ENCODE data around the gene MLPH. TPM values are rescaled to one million over a fixed set of nuclear protein-coding genes. Genes with fewer than 3 reads are reported as not detected.

Gene MLPH
- polyA plus RNA-seq, 4 donors, result 13.2 to 52.0 (median 18.9) TPM

DNA sequence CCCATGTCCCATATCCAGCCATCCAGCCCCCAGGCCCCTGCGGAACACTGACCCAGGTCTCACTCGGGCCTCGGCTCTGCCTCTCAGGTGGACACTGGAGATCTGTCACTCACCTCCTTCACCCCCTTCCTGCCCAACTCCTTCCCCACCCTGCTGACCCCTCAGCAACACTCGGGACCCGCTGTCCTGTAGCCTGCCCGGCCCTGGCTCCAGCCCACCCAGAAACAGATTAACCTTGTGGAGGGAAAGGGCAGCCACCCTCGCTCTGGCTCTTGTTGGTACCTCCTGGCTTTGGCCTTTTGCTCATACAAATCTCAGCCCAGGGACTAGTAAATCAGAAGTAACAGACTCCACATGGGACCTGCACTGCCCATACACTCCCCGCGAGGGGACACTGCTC is 49.6 kb downstream of the MLPH start:
- FAIRE-seq, result no peak
- Histone ChIP-seq H3K9me3 (ENCODE audit: control insufficient read depth in 2 of 2, insufficient read depth in 1 of 2, low read depth in 1 of 2, low read length in 1 of 2) (no peaks in the 10 kb centered on the region), H3K36me3 (ENCODE audit: control insufficient read depth in 3 of 3, insufficient read depth in 2 of 3, low read depth in 1 of 3, low read length in 3 of 3) (no peaks in the 10 kb centered on the region), H3K27me3 (ENCODE audit: control insufficient read depth in 3 of 3, insufficient read depth in 3 of 3, low read length in 3 of 3) (peaks cover 0 to 6% (median 0%) of the 10 kb centered on the region in 3 donors), H3K4me1 (ENCODE audit: control insufficient read depth in 3 of 3, insufficient read depth in 2 of 3, low read depth in 1 of 3, low read length in 2 of 3) (peaks cover 6 to 10% (median 8%) of the 10 kb centered on the region in 3 donors), H3K4me3 (ENCODE audit: low read depth in 1 of 3, low read length in 3 of 3) (no peak overlapping the region), H3K27ac (ENCODE audit: low read depth in 1 of 3, low read length in 2 of 3) (no peak overlapping the region)
- 88 to 98% (median 90%) methylated on average over 9 of the region's 9 CpGs for WGBS, 3 donors
- no peak for DNase-seq

DNA sequence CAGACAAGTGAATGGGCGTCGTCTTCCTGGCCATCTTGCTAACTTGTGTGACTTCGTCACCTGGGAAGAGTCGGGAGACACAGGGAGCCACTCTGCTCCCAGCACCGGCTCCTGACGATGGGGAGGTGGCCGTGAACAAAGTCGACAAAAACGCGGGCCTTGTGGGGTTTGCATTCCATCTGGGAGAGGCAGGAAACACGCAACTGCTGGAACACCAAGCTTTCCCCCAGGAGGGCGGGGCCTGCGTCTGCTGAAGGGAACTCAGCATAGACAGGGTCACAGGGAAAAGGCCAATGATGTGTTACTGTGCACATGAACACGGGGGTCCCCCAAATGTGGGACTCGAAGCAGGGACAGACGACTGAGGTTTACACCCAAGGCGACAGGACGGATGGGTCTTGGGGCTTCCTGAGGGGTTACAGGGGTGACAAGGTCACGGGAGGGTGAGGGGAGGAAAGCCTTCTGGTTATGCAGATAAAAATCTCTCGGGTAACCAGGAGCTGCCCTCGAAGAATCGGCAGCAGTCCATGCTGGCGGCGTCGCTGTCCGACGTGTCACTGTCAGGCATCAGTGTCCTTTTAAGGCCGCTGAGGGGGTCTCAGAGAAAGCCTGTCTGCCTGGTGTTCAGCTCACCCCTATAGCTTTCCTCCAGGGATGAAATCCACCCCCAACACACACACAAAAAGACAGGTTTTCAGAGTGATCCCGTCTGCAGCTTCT is 51.1 kb downstream of the MLPH start:
- WGBS, 3 donors, result 76 to 86% (median 83%) methylated on average over 29 of the region's 29 CpGs
- Histone ChIP-seq H3K9me3 (ENCODE audit: control insufficient read depth in 2 of 2, insufficient read depth in 1 of 2, low read depth in 1 of 2, low read length in 1 of 2) (peaks cover 0 to 8% of the 10 kb centered on the region in 2 donors), H3K4me1 (ENCODE audit: control insufficient read depth in 3 of 3, insufficient read depth in 2 of 3, low read depth in 1 of 3, low read length in 2 of 3) (peaks cover 9 to 11% (median 10%) of the 10 kb centered on the region in 3 donors), H3K4me3 (ENCODE audit: low read depth in 1 of 3, low read length in 3 of 3) (no peak overlapping the region), H3K27ac (ENCODE audit: low read depth in 1 of 3, low read length in 2 of 3) (no peak overlapping the region), H3K36me3 (ENCODE audit: control insufficient read depth in 3 of 3, insufficient read depth in 2 of 3, low read depth in 1 of 3, low read length in 3 of 3) (no peaks in the 10 kb centered on the region), H3K27me3 (ENCODE audit: control insufficient read depth in 3 of 3, insufficient read depth in 3 of 3, low read length in 3 of 3) (peaks cover 0 to 6% (median 0%) of the 10 kb centered on the region in 3 donors)
- FAIRE-seq, result no peak
- DNase-seq, result no peak

DNA sequence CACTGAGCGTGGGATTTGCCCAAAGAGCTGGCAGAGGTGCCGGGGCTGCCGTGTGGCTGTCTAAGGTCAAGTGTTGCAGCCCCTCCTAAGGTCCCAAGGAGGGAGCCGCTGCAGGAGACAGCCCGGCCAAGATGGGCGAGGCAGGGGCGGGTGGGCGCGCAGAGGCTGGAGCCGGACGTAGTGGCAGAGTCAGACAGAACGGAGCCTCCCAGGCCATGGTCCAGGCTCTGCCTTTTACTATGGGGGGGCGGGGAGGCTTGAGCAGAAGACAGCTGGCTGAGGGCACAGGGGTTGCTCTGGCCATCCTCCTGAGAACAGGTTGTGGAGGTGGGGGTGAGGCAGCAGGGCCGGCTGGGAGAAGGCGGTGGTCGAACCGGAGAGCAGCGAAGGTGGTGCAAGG is 51.9 kb downstream of the MLPH start:
- peaks cover 0 to 6% (median 0%) of the 10 kb centered on the region in 3 donors for H3K27me3 ChIP-seq (ENCODE audit: control insufficient read depth in 3 of 3, insufficient read depth in 3 of 3, low read length in 3 of 3)
- FAIRE-seq (no peak), DNase-seq (no peak)
- no peak overlapping the region for H3K4me3 ChIP-seq (ENCODE audit: low read depth in 1 of 3, low read length in 3 of 3)
- no peak overlapping the region for H3K27ac ChIP-seq (ENCODE audit: low read depth in 1 of 3, low read length in 2 of 3)
- 87 to 90% (median 89%) methylated on average over 17 to 18 of the region's 18 CpGs for WGBS, 3 donors
- peaks cover 0 to 8% of the 10 kb centered on the region in 2 donors for H3K9me3 ChIP-seq (ENCODE audit: control insufficient read depth in 2 of 2, insufficient read depth in 1 of 2, low read depth in 1 of 2, low read length in 1 of 2)
- no peaks in the 10 kb centered on the region for H3K36me3 ChIP-seq (ENCODE audit: control insufficient read depth in 3 of 3, insufficient read depth in 2 of 3, low read depth in 1 of 3, low read length in 3 of 3)
- peaks cover 9 to 11% (median 10%) of the 10 kb centered on the region in 3 donors for H3K4me1 ChIP-seq (ENCODE audit: control insufficient read depth in 3 of 3, insufficient read depth in 2 of 3, low read depth in 1 of 3, low read length in 2 of 3)

DNA sequence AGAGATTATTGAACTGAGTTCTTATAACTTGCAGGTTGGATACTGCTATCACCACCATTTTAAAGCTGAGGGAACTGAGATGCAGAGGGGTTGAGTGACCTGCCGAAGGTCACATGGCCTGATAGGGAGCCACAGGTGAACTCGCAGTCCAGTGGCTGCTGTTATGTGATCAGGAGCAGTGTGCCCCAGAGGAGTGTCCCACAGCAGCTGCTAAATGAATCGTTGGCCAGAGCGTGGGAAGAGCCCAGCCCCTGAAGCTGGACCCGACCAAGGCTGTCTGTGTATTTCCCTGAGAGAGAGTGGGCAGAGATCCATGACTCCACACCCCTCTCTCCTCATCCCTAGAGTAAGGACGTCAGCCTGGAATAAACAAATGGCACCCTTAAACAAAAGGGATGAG is 52.6 kb downstream of the MLPH start:
- 65 to 75% (median 71%) methylated on average over 6 of the region's 6 CpGs for WGBS, 3 donors
- no peak for FAIRE-seq
- no peak overlapping the region for H3K4me3 ChIP-seq (ENCODE audit: low read depth in 1 of 3, low read length in 3 of 3)
- H3K27ac ChIP-seq (ENCODE audit: low read depth in 1 of 3, low read length in 2 of 3), result no peak overlapping the region
- H3K9me3 ChIP-seq (ENCODE audit: control insufficient read depth in 2 of 2, insufficient read depth in 1 of 2, low read depth in 1 of 2, low read length in 1 of 2), result peaks cover 0 to 8% of the 10 kb centered on the region in 2 donors
- no peaks in the 10 kb centered on the region for H3K36me3 ChIP-seq (ENCODE audit: control insufficient read depth in 3 of 3, insufficient read depth in 2 of 3, low read depth in 1 of 3, low read length in 3 of 3)
- peaks cover 9 to 11% (median 10%) of the 10 kb centered on the region in 3 donors for H3K4me1 ChIP-seq (ENCODE audit: control insufficient read depth in 3 of 3, insufficient read depth in 2 of 3, low read depth in 1 of 3, low read length in 2 of 3)
- DNase-seq, result no peak
- H3K27me3 ChIP-seq (ENCODE audit: control insufficient read depth in 3 of 3, insufficient read depth in 3 of 3, low read length in 3 of 3), result peaks cover 0 to 4% (median 0%) of the 10 kb centered on the region in 3 donors

DNA sequence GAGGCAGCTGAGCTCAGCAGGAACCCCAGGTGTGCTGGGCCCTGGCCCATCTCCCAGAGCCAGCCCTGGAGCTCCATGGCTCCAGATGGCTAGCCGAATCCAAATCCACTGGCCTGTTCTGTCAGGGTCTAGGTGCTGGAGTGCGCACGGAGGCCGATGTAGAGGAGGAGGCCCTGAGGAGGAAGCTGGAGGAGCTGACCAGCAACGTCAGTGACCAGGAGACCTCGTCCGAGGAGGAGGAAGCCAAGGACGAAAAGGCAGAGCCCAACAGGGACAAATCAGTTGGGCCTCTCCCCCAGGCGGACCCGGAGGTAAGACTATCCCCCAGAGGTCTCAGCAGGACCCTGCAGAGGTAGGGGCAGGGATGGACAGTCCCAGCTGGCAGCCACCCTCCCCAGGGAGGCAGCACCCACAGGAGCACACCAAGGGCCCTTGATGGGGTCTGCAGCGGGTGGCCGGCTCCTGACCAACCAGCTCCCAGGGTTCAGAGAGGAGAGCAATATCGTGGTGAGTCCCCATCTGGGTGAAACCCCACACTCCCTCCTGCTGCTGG is 53.2 kb downstream of the MLPH start:
- H3K27ac ChIP-seq (ENCODE audit: low read depth in 1 of 3, low read length in 2 of 3), result peak overlapping the region in 1 of 3 donors; percentile 52
- H3K9me3 ChIP-seq (ENCODE audit: control insufficient read depth in 2 of 2, insufficient read depth in 1 of 2, low read depth in 1 of 2, low read length in 1 of 2), result peaks cover 0 to 8% of the 10 kb centered on the region in 2 donors
- FAIRE-seq (no peak), DNase-seq (no peak)
- H3K27me3 ChIP-seq (ENCODE audit: control insufficient read depth in 3 of 3, insufficient read depth in 3 of 3, low read length in 3 of 3), result peaks cover 0 to 4% (median 0%) of the 10 kb centered on the region in 3 donors
- WGBS, 3 donors, result 83 to 89% (median 88%) methylated on average over 13 of the region's 13 CpGs
- H3K4me1 ChIP-seq (ENCODE audit: control insufficient read depth in 3 of 3, insufficient read depth in 2 of 3, low read depth in 1 of 3, low read length in 2 of 3), result peaks cover 9 to 11% (median 10%) of the 10 kb centered on the region in 3 donors
- H3K36me3 ChIP-seq (ENCODE audit: control insufficient read depth in 3 of 3, insufficient read depth in 2 of 3, low read depth in 1 of 3, low read length in 3 of 3), result no peaks in the 10 kb centered on the region
- H3K4me3 ChIP-seq (ENCODE audit: low read depth in 1 of 3, low read length in 3 of 3), result no peak overlapping the region

DNA sequence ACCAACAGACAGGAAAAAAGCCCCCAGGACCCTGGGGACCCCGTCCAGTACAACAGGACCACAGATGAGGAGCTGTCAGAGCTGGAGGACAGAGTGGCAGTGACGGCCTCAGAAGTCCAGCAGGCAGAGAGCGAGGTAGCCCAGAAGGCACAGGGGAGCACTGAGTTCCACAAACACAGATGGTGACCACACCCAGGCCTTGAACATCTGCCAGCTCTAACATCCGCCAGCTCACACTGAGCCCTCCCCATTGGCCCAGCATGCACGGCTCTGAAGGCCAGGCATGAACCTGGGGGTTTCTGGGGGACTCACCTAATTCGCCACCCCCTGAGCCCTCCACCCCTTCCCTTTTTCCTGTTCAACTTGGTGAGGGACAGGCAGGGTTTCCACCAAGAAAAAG is 53.8 kb downstream of the MLPH start:
- peak overlapping the region in 2 of 3 donors; percentile 48 to 52 for H3K27ac ChIP-seq (ENCODE audit: low read depth in 1 of 3, low read length in 2 of 3)
- peaks cover 9 to 11% (median 10%) of the 10 kb centered on the region in 3 donors for H3K4me1 ChIP-seq (ENCODE audit: control insufficient read depth in 3 of 3, insufficient read depth in 2 of 3, low read depth in 1 of 3, low read length in 2 of 3)
- peaks cover 0 to 8% of the 10 kb centered on the region in 2 donors for H3K9me3 ChIP-seq (ENCODE audit: control insufficient read depth in 2 of 2, insufficient read depth in 1 of 2, low read depth in 1 of 2, low read length in 1 of 2)
- H3K27me3 ChIP-seq (ENCODE audit: control insufficient read depth in 3 of 3, insufficient read depth in 3 of 3, low read length in 3 of 3), result peaks cover 0 to 4% (median 0%) of the 10 kb centered on the region in 3 donors
- H3K36me3 ChIP-seq (ENCODE audit: control insufficient read depth in 3 of 3, insufficient read depth in 2 of 3, low read depth in 1 of 3, low read length in 3 of 3), result no peaks in the 10 kb centered on the region
- WGBS, 3 donors, result 12 to 32% (median 21%) methylated on average over 6 of the region's 6 CpGs
- peak; percentile 56 to 86 for DNase-seq
- no peak for FAIRE-seq
- no peak overlapping the region for H3K4me3 ChIP-seq (ENCODE audit: low read depth in 1 of 3, low read length in 3 of 3)

DNA sequence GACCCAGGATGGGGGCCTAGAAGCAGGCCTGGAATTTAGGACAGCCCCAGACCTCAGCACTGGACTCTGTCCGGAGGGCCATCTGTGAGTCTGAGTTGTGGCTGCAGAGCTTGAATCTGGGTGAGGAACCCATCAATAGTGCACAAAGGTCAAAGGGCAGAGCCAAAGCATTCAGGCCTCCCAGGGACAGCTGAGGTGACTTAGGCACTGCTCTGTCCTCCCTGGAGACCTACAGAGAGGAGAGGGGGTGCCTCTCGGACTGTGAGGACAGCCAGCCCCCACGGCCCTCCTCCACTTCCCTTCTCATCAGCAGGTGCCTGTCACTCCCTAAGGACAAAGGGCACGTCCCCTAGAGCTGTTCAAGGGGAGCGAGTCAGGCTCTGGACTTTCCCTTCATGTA is 54.2 kb downstream of the MLPH start:
- Histone ChIP-seq H3K27me3 (ENCODE audit: control insufficient read depth in 3 of 3, insufficient read depth in 3 of 3, low read length in 3 of 3) (peaks cover 0 to 4% (median 0%) of the 10 kb centered on the region in 3 donors), H3K4me1 (ENCODE audit: control insufficient read depth in 3 of 3, insufficient read depth in 2 of 3, low read depth in 1 of 3, low read length in 2 of 3) (peaks cover 9 to 11% (median 10%) of the 10 kb centered on the region in 3 donors), H3K27ac (ENCODE audit: low read depth in 1 of 3, low read length in 2 of 3) (peak overlapping the region in 2 of 3 donors; percentile 48 to 52), H3K36me3 (ENCODE audit: control insufficient read depth in 3 of 3, insufficient read depth in 2 of 3, low read depth in 1 of 3, low read length in 3 of 3) (no peaks in the 10 kb centered on the region), H3K9me3 (ENCODE audit: control insufficient read depth in 2 of 2, insufficient read depth in 1 of 2, low read depth in 1 of 2, low read length in 1 of 2) (peaks cover 0 to 8% of the 10 kb centered on the region in 2 donors), H3K4me3 (ENCODE audit: low read depth in 1 of 3, low read length in 3 of 3) (no peak overlapping the region)
- FAIRE-seq (no peak), DNase-seq (peak; percentile 47 to 71)
- WGBS, 3 donors, result 13 to 49% (median 19%) methylated on average over 5 of the region's 5 CpGs

DNA sequence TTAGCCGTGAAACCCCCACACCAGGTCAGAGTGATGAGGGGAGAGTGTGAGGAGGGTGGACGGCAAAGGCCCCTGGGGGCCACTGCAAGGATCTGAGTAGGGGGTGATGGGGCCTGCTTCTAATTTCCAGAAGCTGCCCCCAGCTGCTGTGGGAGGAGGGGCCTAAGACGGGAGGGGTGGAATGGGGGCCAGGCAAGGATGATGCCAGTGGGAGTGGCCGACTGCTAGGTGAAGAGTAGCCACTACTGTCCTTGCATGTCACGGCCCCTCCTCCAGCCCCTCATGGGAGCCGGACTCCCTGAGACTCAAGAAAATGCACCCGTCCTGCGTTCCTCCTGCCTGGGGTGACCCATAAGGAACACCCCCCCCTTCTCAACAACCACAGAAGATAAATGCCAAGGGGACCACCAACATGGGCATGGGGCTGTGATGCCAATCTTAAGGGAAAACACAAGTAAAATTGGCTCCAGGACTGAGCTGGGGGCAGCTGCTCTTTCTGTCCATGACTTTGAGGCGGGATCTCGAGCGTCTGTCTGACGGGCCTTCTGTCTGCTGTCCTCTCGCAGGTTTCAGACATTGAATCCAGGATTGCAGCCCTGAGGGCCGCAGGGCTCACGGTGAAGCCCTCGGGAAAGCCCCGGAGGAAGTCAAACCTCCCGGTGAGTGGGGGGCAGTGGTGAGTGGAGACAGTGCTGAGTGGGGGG is 55.1 kb downstream of the MLPH start:
- WGBS, 3 donors, result 92 to 94% (median 92%) methylated on average over 18 of the region's 18 CpGs

More for the DNA sequence above, 55.1 kb downstream of the MLPH start:
- H3K4me3 ChIP-seq (ENCODE audit: low read depth in 1 of 3, low read length in 3 of 3), result no peak overlapping the region
- H3K9me3 ChIP-seq (ENCODE audit: control insufficient read depth in 2 of 2, insufficient read depth in 1 of 2, low read depth in 1 of 2, low read length in 1 of 2), result peaks cover 0 to 8% of the 10 kb centered on the region in 2 donors
- H3K36me3 ChIP-seq (ENCODE audit: control insufficient read depth in 3 of 3, insufficient read depth in 2 of 3, low read depth in 1 of 3, low read length in 3 of 3), result no peaks in the 10 kb centered on the region
- peaks cover 0 to 4% (median 0%) of the 10 kb centered on the region in 3 donors for H3K27me3 ChIP-seq (ENCODE audit: control insufficient read depth in 3 of 3, insufficient read depth in 3 of 3, low read length in 3 of 3)
- no peak for FAIRE-seq
- peak overlapping the region in 1 of 3 donors; percentile 48 for H3K27ac ChIP-seq (ENCODE audit: low read depth in 1 of 3, low read length in 2 of 3)
- no peak for DNase-seq
- peaks cover 9 to 11% (median 10%) of the 10 kb centered on the region in 3 donors for H3K4me1 ChIP-seq (ENCODE audit: control insufficient read depth in 3 of 3, insufficient read depth in 2 of 3, low read depth in 1 of 3, low read length in 2 of 3)

Measured in small intestine (tissue), 7 donors.